ENCODE data around the gene GSC2.

The GSC2 gene

DNA sequence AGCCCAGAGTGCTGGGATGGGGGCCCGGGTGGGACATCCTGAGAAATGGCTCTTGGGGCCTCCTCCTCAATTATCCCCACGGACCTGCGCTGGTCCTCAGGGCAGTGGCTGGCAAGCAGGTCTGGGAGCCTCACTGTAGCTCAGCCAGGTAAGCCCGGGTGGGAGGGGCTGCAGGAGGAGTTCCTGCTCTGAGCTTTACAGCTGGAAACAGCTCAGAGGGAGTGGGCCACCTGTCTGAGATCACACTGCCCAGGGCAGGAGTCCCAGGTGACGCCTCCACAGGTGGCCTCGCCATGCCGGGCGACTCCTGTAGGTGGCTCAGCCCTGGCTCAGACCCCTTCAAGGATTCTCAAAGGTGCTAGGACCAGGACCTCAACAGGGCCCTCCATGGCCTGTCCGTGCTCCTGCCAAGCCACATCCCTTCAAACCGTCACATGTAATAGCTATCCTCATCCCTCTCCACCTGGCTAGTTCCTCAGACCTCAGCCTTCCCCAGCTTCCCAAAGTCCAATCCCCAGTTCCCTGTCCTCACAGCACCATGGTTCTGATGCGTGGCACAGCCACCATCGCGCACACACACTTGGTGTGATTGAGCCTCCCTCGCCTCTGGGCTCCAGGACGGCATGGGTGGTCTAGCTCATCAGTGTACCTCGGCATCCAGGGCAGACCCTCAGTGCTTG lies 22.6 kb downstream of the GSC2 start:
- Histone ChIP-seq H3K4me3 (no peak overlapping the region), H3K36me3 (ENCODE audit: insufficient read depth, low read length) (no peaks in the 10 kb centered on the region), H3K9me3 (ENCODE audit: low read depth, low read length) (no peaks in the 10 kb centered on the region), H3K27ac (no peak overlapping the region), H3K9ac (ENCODE audit: insufficient read length) (no peak overlapping the region)
- DNase-seq (ENCODE audit: low read depth, low spot score): no peak
- no peak for TF ChIP-seq FOXP2 (optimal IDR thresholded peaks at IDR 0.05; ENCODE audit: control extremely low read depth, extremely low read length, insufficient read depth)
- TF ChIP-seq EZH2 (IDR thresholded peaks at IDR 0.05): no peak
- TF ChIP-seq POLR2AphosphoS5 (IDR thresholded peaks at IDR 0.05; ENCODE audit: borderline replicate concordance, low read depth, low read length): no peak

DNA sequence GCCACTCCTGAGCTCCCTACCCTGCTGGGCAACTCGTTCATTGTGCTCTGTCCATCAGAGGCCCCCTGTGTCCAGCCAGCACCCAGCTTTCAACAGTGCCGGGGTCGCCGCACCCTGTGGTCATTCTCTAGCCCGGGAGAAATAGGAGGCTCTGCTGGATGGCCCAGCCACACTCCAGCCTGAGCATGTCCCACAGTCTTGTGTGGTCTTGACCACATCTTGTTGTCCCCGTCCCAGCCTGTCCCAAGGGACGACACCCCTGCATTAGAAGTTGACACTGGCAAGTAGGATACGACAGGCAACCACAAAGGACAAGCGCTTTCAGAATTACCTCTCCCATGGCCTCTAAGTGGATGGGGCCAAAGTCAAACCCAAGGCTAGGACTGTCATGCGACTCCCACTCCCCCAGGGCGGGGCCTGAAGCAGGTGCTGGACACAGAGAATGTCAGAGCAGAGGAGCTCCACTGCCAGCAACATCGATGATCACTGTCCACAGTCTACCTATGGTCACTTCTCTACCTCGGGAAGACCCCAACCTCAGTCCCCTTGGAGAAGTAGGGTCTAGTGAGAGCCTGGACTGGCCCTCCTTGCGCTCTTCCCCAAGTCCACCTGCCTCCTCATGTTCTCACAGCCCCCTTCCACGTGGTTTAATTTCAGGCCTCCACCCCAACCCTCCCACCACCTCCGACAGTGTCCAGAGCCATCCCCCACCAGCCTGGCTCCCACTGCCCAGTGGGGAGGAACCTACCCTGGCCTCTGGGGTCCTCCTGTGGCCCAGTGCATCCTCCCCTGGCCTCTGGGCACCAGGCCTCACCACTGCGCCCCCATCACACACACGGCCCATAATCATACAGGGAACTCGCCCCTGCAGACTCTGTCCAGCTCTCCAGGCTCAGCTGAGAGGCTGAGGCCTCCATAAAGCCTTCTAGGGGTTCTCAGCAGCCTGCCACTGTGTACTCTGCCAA lies 23.5 kb downstream of the GSC2 start:
- Histone ChIP-seq H3K9me3 (ENCODE audit: low read depth, low read length) (no peaks in the 10 kb centered on the region), H3K9ac (ENCODE audit: insufficient read length) (no peak overlapping the region), H3K27ac (no peak overlapping the region), H3K36me3 (ENCODE audit: insufficient read depth, low read length) (no peaks in the 10 kb centered on the region), H3K4me3 (no peak overlapping the region)
- TF ChIP-seq EZH2 (IDR thresholded peaks at IDR 0.05) (no peak), POLR2AphosphoS5 (IDR thresholded peaks at IDR 0.05; ENCODE audit: borderline replicate concordance, low read depth, low read length) (no peak), FOXP2 (optimal IDR thresholded peaks at IDR 0.05; ENCODE audit: control extremely low read depth, extremely low read length, insufficient read depth) (no peak)
- DNase-seq (ENCODE audit: low read depth, low spot score): no peak

DNA sequence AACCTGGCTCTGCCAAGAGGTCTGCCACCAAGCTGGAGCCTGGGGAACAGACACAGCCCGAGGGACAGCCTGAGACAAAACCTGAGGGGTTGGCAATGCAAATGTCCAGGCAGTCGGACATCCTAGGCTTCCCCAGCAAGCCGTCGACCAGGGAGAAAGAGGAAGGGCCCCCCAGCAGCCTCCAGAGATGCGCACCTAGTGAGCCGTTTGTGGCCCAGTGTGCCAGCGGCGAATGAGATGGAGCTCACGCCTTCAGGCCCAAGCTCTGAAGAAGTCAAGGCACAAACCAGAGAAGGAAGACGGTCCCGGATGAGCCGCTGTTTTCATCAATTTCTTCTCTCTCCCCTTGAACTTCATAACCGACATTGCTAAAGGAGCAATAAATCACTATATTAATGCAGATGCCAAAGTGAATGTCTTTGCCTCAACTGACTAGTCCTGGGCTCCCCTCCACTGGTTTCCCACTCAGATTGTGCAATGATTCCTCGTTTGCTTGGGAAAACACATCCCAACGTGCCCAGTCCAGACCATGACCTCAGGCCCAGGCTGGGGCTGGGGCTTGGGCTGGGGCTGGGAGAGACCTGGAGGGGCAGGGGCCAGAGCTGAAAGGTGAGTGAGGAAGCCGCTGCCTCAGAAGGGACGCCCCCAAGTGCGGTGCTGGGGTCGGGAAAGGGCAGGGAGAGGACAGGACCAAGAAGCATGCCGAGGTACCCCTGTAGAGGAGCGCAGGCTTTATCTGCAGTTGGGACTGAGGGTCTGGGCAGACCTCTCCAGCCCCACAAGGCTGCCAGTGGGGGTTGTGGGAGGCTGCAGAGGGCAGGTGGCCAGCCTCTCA lies 24.4 kb downstream of the GSC2 start:
- Histone ChIP-seq H3K9me3 (ENCODE audit: low read depth, low read length) (no peaks in the 10 kb centered on the region), H3K9ac (ENCODE audit: insufficient read length) (no peak overlapping the region), H3K36me3 (ENCODE audit: insufficient read depth, low read length) (no peaks in the 10 kb centered on the region), H3K27ac (no peak overlapping the region), H3K4me3 (no peak overlapping the region)
- TF ChIP-seq EZH2 (IDR thresholded peaks at IDR 0.05) (no peak), POLR2AphosphoS5 (IDR thresholded peaks at IDR 0.05; ENCODE audit: borderline replicate concordance, low read depth, low read length) (no peak), FOXP2 (optimal IDR thresholded peaks at IDR 0.05; ENCODE audit: control extremely low read depth, extremely low read length, insufficient read depth) (no peak)
- DNase-seq (ENCODE audit: low read depth, low spot score): no peak

DNA sequence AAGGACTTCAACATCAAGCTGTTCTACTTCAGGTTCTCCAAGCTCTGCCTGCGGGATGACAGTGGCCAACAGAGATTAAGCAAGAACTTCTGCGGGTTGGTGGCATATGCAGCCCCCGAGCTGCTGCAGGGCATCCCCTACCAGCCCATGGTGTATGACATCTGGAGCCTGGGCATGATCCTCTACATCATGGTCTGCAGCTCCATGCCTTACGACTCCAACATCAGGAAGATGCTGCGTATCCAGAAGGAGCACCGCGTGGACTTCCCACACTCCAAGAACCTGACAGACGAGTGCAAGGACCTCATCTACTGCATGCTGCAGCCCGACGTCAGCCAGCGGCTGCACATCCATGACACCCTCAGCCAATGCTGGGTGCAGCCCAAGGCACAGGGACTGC lies 25.1 kb downstream of the GSC2 start:
- H3K27ac ChIP-seq: no peak overlapping the region
- DNase-seq (ENCODE audit: low read depth, low spot score): no peak
- H3K9ac ChIP-seq (ENCODE audit: insufficient read length): no peak overlapping the region
- H3K4me3 ChIP-seq: no peak overlapping the region
- TF ChIP-seq POLR2AphosphoS5 (IDR thresholded peaks at IDR 0.05; ENCODE audit: borderline replicate concordance, low read depth, low read length) (no peak), EZH2 (IDR thresholded peaks at IDR 0.05) (no peak), FOXP2 (optimal IDR thresholded peaks at IDR 0.05; ENCODE audit: control extremely low read depth, extremely low read length, insufficient read depth) (no peak)
- no peaks in the 10 kb centered on the region for H3K36me3 ChIP-seq (ENCODE audit: insufficient read depth, low read length)
- H3K9me3 ChIP-seq (ENCODE audit: low read depth, low read length): no peaks in the 10 kb centered on the region

DNA sequence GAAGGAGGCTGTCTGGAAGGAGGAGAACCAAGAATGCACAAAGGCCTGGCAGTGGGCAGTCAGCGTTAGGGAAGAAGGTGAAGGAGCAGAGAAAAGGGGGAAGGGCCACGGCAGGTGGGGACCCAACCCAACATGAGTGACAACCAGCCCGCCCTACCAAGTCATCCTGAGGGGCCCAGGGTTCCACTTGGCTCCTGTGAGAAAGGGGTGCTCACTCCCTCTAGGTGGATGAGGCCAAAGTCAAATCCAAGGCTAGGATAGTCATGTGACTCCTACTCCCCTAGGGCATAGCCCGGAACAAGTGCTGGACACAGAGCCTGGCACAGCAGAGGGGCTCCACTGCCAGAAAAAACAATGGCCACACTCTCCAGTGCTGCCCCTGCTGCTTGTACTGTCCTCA lies 25.7 kb downstream of the GSC2 start:
- Histone ChIP-seq H3K9me3 (ENCODE audit: low read depth, low read length) (no peaks in the 10 kb centered on the region), H3K4me3 (no peak overlapping the region)
- DNase-seq (ENCODE audit: low read depth, low spot score): no peak

DNA sequence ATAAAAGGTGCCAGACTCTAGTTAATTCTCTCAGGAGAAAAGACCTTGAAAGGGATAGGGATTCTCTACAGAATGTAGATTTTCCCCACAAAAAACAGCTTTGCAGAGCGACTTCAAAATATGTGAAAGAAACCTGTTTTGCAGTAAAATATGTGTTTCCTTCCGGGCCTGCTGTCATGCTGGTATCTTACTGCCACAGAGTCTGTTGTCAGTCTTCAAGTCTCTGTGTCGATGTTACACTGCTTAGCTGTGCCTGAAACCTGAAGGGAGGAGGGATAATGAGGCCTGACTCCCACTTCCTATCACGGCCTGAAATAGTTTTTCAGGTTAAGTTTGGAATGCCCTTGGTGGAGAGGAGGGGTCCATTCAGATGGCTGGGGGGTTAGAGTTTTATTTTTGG lies 26.2 kb downstream of the GSC2 start:
- Histone ChIP-seq H3K36me3 (ENCODE audit: insufficient read depth, low read length) (no peaks in the 10 kb centered on the region; the same call in 1 of the 2 replicates), H3K9me3 (ENCODE audit: low read depth, low read length) (no peaks in the 10 kb centered on the region), H3K27ac (no peak overlapping the region), H3K9ac (ENCODE audit: insufficient read length) (no peak overlapping the region), H3K4me3 (no peak overlapping the region)
- no peak for DNase-seq (ENCODE audit: low read depth, low spot score)
- TF ChIP-seq FOXP2 (optimal IDR thresholded peaks at IDR 0.05; ENCODE audit: control extremely low read depth, extremely low read length, insufficient read depth) (no peak), EZH2 (IDR thresholded peaks at IDR 0.05) (no peak), POLR2AphosphoS5 (IDR thresholded peaks at IDR 0.05; ENCODE audit: borderline replicate concordance, low read depth, low read length) (no peak)

More for the DNA sequence above, 25.7 kb downstream of the GSC2 start:
- H3K36me3 ChIP-seq (ENCODE audit: insufficient read depth, low read length): no peaks in the 10 kb centered on the region
- no peak overlapping the region for H3K9ac ChIP-seq (ENCODE audit: insufficient read length)
- H3K27ac ChIP-seq: no peak overlapping the region
- TF ChIP-seq POLR2AphosphoS5 (IDR thresholded peaks at IDR 0.05; ENCODE audit: borderline replicate concordance, low read depth, low read length): no peak
- TF ChIP-seq EZH2 (IDR thresholded peaks at IDR 0.05): no peak
- TF ChIP-seq FOXP2 (optimal IDR thresholded peaks at IDR 0.05; ENCODE audit: control extremely low read depth, extremely low read length, insufficient read depth): no peak

DNA sequence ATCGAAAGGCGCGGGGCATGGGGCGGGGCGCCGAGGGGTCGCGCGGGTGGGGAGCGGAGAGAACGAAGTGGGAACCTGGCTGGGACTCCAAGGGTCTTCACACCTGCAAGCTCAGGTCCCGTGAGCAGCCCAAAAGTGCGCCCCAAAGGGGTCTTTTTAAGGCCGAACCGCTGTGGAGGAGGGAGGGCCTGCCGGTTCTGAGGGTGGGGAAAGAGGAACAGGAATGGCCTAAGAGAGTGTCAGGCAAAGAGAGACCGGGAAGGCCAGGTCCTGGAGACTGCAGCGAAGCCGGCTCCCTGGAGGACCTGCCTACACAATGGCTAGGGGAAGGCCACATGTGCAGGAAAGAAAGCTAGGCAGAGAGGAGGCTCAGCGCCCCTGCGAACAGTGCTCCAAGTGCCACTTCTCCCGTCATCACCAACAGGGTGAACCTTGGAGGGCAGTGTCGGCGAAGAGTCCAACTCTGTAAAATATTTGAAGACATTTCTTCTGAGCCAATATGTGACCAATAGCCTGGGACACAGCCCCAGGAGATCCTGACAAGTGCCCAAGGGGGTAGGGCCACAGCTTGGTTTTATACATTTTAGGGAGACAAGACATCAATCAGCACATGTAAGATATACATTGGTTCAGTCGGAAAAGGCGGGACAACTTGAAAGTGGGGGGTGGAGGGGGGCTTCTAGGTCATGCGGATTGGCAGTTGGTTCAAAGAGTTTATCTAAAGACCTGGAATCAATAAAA lies 27.2 kb downstream of the GSC2 start:
- peak overlapping the region; percentile 43 for H3K9ac ChIP-seq (ENCODE audit: insufficient read length)
- TF ChIP-seq POLR2AphosphoS5 (IDR thresholded peaks at IDR 0.05; ENCODE audit: borderline replicate concordance, low read depth, low read length) (no peak), EZH2 (IDR thresholded peaks at IDR 0.05) (no peak), FOXP2 (optimal IDR thresholded peaks at IDR 0.05; ENCODE audit: control extremely low read depth, extremely low read length, insufficient read depth) (no peak)
- H3K9me3 ChIP-seq (ENCODE audit: low read depth, low read length): no peaks in the 10 kb centered on the region
- no peaks in the 10 kb centered on the region; the same call in 1 of the 2 replicates for H3K36me3 ChIP-seq (ENCODE audit: insufficient read depth, low read length)
- DNase-seq (ENCODE audit: low read depth, low spot score): no peak
- H3K27ac ChIP-seq: no peak overlapping the region
- H3K4me3 ChIP-seq: peak overlapping the region; percentile 97
